GM12878 (cell line): ENCODE measurements around the gene CACYBP.

Source experiments
- BHLHE40 ChIP-seq, 2 experiments: fragments of 450-650 bp in 1 of 2; IDR thresholded peaks; 2 replicates each; pipeline ENCODE4 v1.6.1; 2011 to 2017; ENCODE audit warnings: low read depth in 2 of 2, borderline replicate concordance in 1 of 2, improper control_type of control experiment in 1 of 2, low read length in 1 of 2, mild to moderate bottlenecking in 1 of 2
- CEBPB ChIP-seq, 2 experiments: fragments of 150-350 bp in 1 of 2; IDR thresholded peaks; 2 replicates each; pipeline ENCODE4 v1.6.1; 2012 to 2014; ENCODE audit warnings: low read depth in 2 of 2, low read length in 2 of 2, borderline replicate concordance in 1 of 2, inconsistent platforms in 1 of 2
- CREB1 ChIP-seq: IDR thresholded peaks from 2 replicates; pipeline ENCODE4 v1.6.1; 2012; ENCODE audit warnings: low read depth, mild to moderate bottlenecking, inconsistent platforms
- EZH2 ChIP-seq: IDR thresholded peaks from 2 replicates; pipeline ENCODE4 v1.6.1; 2012; ENCODE audit warnings: low read depth, mild to moderate bottlenecking, control low read depth, inconsistent platforms, low read length, borderline replicate concordance; ENCODE audit not compliant: control insufficient read depth
- GABPA ChIP-seq: IDR thresholded peaks from 2 replicates; pipeline ENCODE4 v1.6.1; 2014; ENCODE audit warnings: antibody characterized with exemption, low read depth, mild to moderate bottlenecking, inconsistent platforms
- NR2F1 ChIP-seq: fragments of 450-650 bp; conservative IDR thresholded peaks from 2 replicates; pipeline ENCODE4 v1.6.1; 2017; ENCODE audit warnings: mild to moderate bottlenecking
- SIN3A ChIP-seq: IDR thresholded peaks from 2 replicates; pipeline ENCODE4 v1.6.1; 2012; ENCODE audit warnings: low read depth, low read length, improper control_type of control experiment
- ZBED1 ChIP-seq: IDR thresholded peaks from 2 replicates; pipeline ENCODE4 v1.6.1; 2016; ENCODE audit warnings: borderline replicate concordance

GRCh38 chr1:175003521-175003920 is 3.8 kb downstream of the CACYBP start:
- TF ChIP-seq SIN3A (no peak), ZBED1 (no peak), NR2F1 (no peak), CREB1 (no peak), EZH2 (no peak), BHLHE40 (IDR thresholded peaks at IDR 0.05; ENCODE audit: borderline replicate concordance in 1 of 2, low read depth in 2 of 2, low read length in 1 of 2) (no peak), GABPA (no peak), CEBPB (IDR thresholded peaks at IDR 0.05; ENCODE audit: borderline replicate concordance in 1 of 2, low read depth in 2 of 2, low read length in 2 of 2) (no peak)
